Measurements from ENCODE around the gene L3MBTL3. TPM values are rescaled to one million over a fixed set of nuclear protein-coding genes. Genes with fewer than 3 reads are reported as not detected.

Gene L3MBTL3
- total and polyA plus RNA-seq, 10 of the 15 experiments (the other 5 are each of a cell fraction or from before 2014, with no cell fraction given) = 0.71 to 9.4 (median 6.2) TPM

- TF ChIP-seq MXI1 (IDR thresholded peaks at IDR 0.05; ENCODE audit: low read depth, low read length) (no peak), FOXM1 (IDR thresholded peaks at IDR 0.05; ENCODE audit: low read depth, low read length) (no peak)
Measured at GRCh38 chr6:130158548-130158947, 140.2 kb downstream of the L3MBTL3 start (continued).

DNA sequence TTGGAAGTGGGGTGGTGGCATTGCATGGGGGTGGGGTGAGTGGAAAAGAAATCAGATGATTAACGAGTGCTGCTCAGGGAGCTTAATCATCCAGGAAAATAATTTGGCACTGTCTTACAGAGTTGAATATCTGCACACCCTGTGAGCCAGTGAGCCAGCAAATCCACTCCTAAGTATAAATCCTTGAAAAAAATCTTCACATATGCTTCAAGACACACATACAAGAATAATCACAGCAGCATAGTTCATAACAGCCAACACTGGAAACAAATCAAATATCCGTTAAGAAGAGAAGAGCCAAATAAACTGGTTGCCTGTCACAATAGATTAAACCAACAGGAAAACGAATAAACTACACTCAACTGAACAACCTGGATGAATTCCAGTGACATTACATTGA lies 141.6 kb downstream of the L3MBTL3 start:
- CTCF ChIA-PET = no interaction called here
- no peak for ATAC-seq

More for the DNA sequence above, 141.6 kb downstream of the L3MBTL3 start:
- no peak overlapping the region for H2AFZ ChIP-seq (ENCODE audit: control insufficient read depth, low read depth, low read length)
- H4K20me1 ChIP-seq (ENCODE audit: control insufficient read depth, insufficient read depth) = no peaks in the 10 kb centered on the region
- no TSS peak for BruUV-seq (replicated peaks)
- SMC1A ChIA-PET (ENCODE audit: uncharacterized antibody, unreplicated experiment) = no interaction called here
- no peaks in the 10 kb centered on the region for H3K4me1 ChIP-seq (ENCODE audit: control insufficient read depth, insufficient read depth, low read length)
- H3K4me3 ChIP-seq = no peak overlapping the region
- DNase-seq (ENCODE audit: low read depth, low spot score) = no peak
- RAD21 ChIA-PET (ENCODE audit: unreplicated experiment) = no interaction called here
- POLR2A ChIA-PET = no interaction called here
- in situ Hi-C loops (cut with MboI) (no loop called here), intact Hi-C loops (cut with micrococcal nuclease; ENCODE audit: unreplicated experiment) (no loop called here)
- no peak for TF ChIP-seq CBX5 (IDR thresholded peaks at IDR 0.05; ENCODE audit: low read depth)
- TF ChIP-seq ZNF274 (IDR thresholded peaks at IDR 0.05; ENCODE audit: insufficient read depth, insufficient read length) = no peak
- TF ChIP-seq ZBTB4 (CRISPR knock-in tag; IDR thresholded peaks at IDR 0.05) = no peak
- TF ChIP-seq ZNF24 (IDR thresholded peaks at IDR 0.05) = no peak
- H3K27me3 ChIP-seq (replicated peaks in 1 of 2; ENCODE audit: control insufficient read depth in 2 of 2, insufficient read depth in 2 of 2, low read length in 1 of 2) = no peaks in the 10 kb centered on the region
- H3K4me2 ChIP-seq (ENCODE audit: control insufficient read depth, insufficient read depth) = no peak overlapping the region
- FAIRE-seq = no peak
- H3K9ac ChIP-seq (ENCODE audit: control insufficient read depth, insufficient read depth, low read length) = no peak overlapping the region
- H3K9me3 ChIP-seq (replicated peaks; ENCODE audit: control insufficient read depth, insufficient read depth, low read length) = no peaks in the 10 kb centered on the region; the same call in 2 of the 3 replicates
- WGBS (ENCODE audit: insufficient coverage, insufficient replicate concordance, low lambda C conversion rate, missing lambda C conversion rate) = 62% methylated on average over 3 of the region's 3 CpGs
- no peak overlapping the region for H3K27ac ChIP-seq (ENCODE audit: control insufficient read depth, insufficient read depth)
- no peaks in the 10 kb centered on the region for H3K79me2 ChIP-seq (ENCODE audit: control insufficient read depth, insufficient read depth, low read length)
- H3K36me3 ChIP-seq (ENCODE audit: control insufficient read depth in 2 of 2, insufficient read depth in 2 of 2, low read length in 1 of 2) = no peaks in the 10 kb centered on the region
